CD4-positive, alpha-beta T cell treated with Interleukin-4 for 4 hours (primary cell): ENCODE measurements around the gene RAD51D.
"Not testable (repeated sequence)": the region's sequence is repeated elsewhere in the genome, so short reads cannot be mapped to it uniquely, and the experiment has no call there.

ENCODE experiments used
- DNase-seq: peaks from one replicate; pipeline ENCODE4 v3.0.0-alpha.2; 2020

RAD51D gene

DNA sequence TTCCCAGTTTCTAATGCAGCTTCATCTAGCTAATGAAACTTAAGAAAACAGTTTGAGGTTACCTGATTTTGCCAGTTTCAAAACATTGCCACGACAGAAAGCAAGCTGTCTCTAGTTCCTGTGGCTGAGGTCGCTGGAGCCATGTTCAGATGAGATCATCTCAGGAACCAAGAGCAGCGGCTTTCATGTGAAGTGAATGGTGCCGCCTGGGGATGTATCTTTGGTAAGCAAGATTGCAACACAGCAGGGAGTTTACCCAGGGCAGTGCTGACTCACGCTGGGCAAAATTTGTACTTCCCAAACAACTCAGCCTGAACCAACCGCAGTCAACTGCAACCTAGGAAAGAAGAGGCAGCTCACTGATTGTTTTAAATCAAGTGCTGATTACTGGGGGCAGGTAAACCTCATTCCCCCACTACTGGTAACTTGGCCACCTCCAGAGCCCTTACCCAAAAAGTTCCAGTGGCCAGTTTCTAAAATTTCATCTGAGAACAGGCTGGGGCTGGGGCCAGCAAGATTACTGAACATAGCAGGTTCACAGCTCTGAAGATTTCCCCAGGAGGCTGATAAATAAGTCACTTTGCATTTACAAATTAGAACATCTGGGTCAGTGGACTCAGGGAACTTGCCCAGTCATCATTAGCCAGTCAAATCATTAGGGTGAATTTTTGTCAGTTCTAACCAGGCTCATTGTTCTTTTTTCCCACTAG is 56.0 kb downstream of the RAD51D start, which contains the start of gene RFFL:
TSS of gene RFFL (minus strand) at position 194 of the 710 bp plus-strand sequence. CDS start 37,154 bp downstream, outside the sequence.
- peak; percentile 97 for DNase-seq

DNA sequence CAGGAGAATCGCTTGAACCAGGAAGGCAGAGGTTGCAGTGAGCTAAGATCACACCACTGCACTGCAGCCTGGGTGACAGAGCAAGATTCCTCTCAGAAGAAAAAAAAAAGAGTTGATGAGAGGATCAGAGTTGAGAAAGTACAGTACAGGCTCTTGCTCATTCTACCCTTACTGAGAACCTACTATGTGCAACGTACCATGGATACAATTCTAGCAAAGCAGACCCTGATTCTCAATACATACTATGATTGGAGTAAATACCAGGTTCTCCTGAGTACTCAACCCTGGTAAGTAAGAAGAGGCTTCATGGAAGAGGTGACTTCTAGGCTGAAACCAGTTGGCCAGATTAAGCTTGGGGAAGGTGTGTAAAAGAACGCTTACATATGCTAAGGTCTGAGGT is 57.4 kb downstream of the RAD51D start:
- DNase-seq, result no peak

DNA sequence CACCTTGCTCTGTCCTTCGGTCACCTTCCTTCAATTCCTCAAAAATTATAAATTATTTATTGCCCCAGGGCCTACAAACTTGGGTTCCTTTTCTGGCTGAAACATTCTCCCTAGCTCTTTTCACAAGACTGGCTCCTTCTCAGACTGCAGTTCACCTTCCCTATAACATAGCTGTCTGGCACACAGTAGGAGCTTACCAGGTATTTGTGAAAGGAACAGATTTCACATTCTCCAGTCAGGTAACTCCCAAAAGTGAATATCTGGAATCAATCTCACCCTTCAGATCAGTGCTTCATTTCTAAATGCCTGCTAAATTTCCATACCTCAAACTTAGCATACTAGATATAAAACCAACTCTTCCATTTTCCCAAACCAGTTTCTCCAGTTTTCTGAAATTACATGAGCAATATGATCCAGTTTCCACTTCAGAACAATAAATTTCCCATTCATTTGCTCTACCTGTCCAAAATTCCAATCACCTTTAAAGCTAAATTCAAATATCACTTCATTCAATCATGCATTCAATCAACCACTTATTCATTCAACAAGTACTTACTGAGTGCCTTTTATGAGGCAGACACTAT is 62.2 kb downstream of the RAD51D start:
- no peak for DNase-seq

DNA sequence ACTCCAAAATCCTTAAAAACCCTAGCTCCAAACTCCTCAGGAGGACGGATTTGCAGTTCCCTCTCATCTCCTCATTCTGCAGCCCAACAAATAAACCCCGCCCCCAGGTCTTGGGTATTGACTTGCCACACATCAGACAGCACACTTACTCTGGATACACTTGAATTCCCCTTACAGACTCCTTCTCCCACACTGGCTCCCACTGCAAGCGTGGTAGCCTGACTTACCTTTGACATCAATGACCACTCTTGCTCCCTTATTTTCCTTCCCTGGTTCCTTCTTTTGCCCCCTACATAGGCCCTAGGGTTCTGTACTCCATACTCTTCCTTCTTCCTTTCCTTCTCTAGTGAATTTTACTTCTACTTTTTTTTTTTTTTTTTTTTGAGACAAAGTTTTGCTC is 63.6 kb downstream of the RAD51D start:
- DNase-seq, result no peak

DNA sequence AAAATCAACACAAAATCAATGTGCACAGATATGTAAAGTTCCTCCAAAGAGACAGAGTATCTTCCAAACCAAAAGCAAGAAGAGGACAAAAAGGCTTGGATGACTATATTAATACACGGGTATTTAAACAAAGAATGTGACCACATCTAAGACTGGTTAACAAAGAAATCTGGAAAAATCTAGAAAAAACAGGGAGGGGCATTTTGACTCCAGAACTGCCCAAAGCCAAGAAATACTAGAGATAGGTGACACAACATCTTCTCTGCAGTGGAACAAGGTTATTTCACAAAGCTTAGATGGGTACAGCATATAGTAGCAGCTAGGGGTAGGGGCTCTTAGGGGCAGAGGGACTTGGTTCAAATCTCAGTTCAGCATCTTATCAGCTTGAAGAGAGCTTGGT is 66.5 kb downstream of the RAD51D start:
- DNase-seq, result no peak

DNA sequence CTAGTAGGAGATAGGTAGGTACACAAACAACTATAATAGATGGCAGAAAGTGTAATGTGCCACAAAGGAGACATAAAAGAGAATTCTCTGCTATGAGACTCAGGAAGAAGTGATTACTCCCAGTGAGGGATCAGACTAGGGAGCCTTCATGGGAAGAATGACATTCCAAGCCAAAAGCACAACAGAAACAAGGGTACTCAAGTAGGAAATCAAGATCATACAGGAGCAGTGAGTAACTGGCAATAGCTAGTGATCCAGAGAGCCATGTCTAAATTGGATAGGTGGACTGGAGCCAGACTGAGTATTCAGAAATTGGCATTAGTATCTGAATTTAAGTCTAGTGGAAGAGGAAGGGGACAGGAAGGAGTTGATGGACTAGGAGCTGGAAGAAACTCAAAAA is 66.9 kb downstream of the RAD51D start:
- DNase-seq, result no peak

DNA sequence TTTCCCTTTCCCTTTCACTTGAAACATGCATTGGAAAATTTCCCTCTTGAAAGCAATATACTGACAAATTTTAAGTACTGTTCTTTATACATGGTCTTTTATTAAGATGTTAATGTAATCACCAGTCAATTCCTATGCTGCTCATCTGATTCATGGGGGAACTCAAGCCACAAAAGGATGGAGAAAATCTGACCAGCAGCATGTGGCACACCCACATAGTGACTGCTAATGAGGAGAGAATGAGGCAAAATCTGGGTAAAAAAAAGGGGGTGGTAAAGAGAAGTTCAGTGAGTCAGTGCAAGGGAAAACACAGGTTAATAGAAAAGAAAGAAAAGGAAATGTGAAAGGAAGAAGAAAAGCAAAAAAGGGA is 67.4 kb downstream of the RAD51D start:
- no peak for DNase-seq

DNA sequence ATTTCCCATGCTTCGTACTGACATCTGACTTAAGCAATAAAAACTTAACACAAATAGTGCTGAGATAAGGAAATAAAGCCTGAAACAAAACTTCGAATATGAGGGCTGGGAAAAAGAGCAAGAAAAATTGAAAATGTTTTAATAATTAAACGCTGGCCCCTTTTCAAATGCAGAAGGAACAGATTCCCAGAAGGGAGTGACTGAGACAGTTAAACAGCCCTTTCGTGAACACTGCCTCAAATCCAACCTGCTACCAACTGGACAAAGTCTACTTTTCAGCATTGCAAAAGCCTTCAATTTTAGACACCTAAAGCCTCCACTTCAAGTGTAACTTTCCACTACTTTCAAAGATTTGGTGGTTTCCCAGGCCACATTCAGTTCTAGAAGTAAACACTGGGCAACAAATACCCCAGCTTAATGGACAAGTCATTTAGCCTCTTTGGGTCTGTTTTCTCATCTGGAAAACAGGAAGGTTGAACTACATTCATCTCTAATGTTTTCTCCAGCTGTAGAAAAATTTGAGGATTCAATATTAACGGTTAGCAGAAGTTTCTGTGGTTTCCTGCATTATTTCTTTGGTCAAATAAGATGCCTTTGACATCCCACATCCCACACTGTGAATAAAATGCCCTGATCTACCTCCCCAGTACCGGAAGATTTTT is 68.0 kb downstream of the RAD51D start:
- peak; percentile 52 for DNase-seq

DNA sequence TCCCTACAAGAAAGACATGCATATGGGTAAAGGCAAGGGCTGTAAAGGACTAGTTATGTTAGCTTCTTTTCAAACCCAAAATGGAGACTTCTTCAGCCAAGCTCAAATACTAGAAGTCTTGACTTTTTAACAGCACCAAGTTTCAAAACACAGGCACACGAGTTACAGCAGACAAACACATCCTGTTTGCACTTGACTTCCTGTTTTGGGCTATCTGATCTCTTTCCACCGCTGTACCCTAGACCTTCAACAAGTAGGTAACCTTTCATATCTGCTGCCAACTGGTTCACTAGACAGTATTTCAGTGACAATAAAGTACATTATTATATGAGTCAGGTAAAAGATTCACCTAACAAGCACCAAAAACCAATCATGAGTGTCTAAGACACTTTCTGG is 68.5 kb downstream of the RAD51D start:
- peak; percentile 95 for DNase-seq

DNA sequence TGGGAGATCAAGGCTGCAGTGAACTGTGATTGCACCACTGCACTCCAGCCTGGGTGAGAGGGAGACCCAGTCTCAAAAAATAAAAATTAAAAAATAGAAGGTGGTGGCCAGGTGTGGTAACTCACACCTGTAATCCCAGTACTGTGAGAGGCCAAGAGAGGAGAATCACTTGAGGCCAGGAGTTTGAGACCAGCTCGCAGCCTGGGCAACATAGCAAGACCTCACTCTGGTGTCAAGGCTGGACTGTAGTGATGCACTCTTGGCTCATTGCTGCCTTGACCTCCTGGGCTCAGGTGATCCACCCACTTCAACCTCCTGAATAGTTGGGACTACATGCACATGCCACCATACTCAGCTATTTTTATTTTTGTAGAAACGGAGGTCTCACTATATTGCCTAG is 69.5 kb downstream of the RAD51D start:
- no peak for DNase-seq

DNA sequence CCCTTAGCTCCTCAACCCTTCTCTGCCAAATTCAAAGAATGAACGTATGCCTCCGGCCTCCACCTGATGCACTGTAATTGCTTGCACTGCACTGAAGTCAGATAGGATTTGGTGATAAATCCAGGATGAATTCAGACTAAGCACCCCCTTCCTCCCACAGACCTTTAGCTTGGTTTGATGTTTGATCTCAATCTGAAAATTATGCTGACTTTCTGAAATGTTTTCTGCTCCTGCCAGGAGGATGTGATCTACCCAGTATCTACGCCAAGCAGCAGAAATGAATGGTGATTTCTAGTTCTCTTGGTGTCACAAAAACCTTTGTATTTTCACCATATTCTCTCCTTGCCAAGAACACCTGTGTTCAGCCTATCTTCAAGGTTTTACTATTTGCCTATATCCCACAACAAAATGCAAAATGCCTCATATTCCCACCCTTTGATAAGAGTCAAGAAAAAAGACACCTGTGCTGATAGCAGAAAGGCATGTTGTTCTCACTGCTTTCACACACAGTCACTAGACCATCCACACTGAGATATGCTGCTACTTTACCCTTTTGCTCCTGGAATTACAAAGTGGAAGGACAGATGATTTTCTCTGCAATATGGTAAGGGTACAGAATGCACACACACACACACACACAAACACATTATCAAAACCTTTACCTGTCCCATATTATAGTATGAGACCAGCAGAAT is 70.8 kb downstream of the RAD51D start:
- no peak for DNase-seq

DNA sequence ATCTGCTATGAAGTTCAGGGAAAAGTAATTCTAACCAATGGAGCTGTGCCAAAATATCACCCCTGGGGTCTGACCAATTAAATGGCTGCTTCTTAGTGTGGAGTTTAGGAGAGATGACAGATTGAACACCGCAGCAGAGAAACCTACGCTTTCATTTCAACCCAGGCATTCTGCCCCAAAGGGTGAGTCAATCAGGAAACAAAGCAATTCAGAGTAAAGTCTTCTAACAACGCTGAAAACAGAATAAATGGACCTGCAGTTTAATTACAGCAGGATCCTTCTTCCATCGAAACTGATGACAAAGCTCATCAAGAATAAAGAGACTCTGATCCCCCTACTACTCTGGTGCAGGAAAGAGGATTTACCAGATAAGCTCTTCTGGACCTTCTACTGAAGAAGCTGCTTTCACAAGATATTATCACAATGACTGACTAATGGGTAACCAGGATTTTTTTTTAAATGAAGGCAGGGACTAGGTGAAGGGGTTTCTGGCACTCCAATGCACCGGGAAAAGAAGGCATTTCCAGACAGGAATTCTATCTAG is 72.8 kb downstream of the RAD51D start:
- DNase-seq, result peak; percentile 94

DNA sequence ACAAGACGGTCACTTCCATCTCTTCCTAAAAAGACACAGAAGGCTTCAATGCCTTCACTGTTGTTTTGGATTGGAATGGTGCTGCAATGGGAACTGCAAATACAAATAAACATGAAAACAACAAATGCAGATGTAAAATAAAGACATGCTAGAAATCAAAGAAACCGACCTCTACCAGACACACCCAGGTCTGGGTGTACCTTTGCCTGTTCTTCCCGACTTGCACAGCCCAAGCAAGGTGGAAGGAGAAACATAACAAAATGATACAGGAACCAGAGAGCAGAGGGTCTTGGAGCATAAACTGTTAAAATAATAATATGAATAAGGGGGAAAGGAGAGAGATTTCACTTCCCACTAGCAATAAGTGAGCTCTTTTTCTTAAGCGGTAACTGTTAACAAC is 73.4 kb downstream of the RAD51D start:
- DNase-seq, result no peak

DNA sequence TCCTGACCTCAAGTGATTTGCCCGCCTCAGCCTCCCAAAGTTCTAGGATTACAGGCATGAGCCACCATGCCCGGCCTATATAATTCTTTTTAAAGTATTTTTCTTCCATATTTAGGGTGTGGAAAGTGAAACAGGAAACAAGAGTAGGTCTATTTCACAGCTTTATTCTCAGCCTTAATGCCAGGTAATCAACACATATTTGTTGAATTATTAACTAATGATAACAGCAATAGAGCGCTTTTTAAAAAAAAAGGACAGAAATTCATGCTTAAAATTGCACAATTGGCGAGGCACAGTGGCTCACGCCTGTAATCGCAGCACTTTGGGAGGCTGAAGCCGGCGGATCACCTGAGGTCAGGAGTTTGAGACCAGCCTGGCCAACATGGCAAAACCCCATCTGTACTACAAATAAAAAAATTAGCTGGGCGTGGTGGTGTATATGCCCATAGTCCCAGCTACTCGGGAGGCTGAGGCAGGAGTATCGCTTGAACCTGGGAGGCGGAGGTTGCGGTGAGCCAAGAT is 74.1 kb downstream of the RAD51D start:
- not testable (repeated sequence) for DNase-seq

DNA sequence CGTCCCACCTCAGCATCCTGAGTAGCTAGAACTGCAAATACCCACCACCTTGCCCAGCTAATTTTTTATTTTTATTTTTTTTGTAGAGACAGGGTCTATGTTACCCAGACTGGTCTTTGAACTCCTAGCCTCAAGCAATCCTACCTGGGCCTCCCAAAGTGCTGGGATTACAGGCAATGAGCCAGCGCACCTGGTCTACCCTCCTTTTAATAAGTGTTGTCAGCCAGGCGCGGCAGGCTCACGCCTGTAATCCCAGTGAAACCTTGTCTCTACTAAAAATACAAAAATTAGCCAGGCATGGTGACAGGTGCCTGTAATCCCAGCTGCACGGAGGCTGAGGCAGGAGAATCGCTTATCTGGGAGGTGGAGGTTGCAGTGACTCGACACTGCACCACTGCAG is 75.5 kb downstream of the RAD51D start:
- DNase-seq, result no peak
